Fibroblast of peridontal ligament (primary cell): Measurements from ENCODE around the gene PASK.

Experiments
- DNase-seq: peaks from one replicate; pipeline ENCODE4 v3.0.0-alpha.2; 2010; ENCODE audit errors: extremely low read depth

PASK gene

GRCh38 chr2:241066171-241066892, 82.9 kb downstream of the PASK start:
- DNase-seq = no peak

GRCh38 chr2:241065355-241065803, 83.9 kb downstream of the PASK start:
- no peak for DNase-seq

GRCh38 chr2:241064802-241065354, 84.4 kb downstream of the PASK start:
- no peak for DNase-seq

- DNase-seq = no peak
Measured at GRCh38 chr2:241064008-241064801, 85.1 kb downstream of the PASK start.

- DNase-seq = no peak
Measured at GRCh38 chr2:241063587-241063986, 85.7 kb downstream of the PASK start.

- DNase-seq = no peak
Measured at GRCh38 chr2:241063093-241063551, 86.2 kb downstream of the PASK start.

GRCh38 chr2:241062389-241063092, 86.7 kb downstream of the PASK start:
- no peak for DNase-seq

- DNase-seq = peak; percentile 68
Measured at GRCh38 chr2:241061275-241061674, 88.0 kb downstream of the PASK start.
